IPS-NIHi7 (cell line): Measurements from ENCODE around the gene GALNT1.

Experiments
- DNase-seq: peaks from one replicate; pipeline ENCODE4 v3.0.0; 2012; ENCODE audit warnings: mixed read lengths; ENCODE audit errors: extremely low spot score

GALNT1 gene

GRCh38 chr18:35672897-35673296 lies 91.4 kb downstream of the GALNT1 start:
- no peak for DNase-seq

GRCh38 chr18:35673682-35674081 lies 92.1 kb downstream of the GALNT1 start:
- no peak for DNase-seq

GRCh38 chr18:35680139-35680551 lies 98.6 kb downstream of the GALNT1 start:
- DNase-seq, result no peak

DNA sequence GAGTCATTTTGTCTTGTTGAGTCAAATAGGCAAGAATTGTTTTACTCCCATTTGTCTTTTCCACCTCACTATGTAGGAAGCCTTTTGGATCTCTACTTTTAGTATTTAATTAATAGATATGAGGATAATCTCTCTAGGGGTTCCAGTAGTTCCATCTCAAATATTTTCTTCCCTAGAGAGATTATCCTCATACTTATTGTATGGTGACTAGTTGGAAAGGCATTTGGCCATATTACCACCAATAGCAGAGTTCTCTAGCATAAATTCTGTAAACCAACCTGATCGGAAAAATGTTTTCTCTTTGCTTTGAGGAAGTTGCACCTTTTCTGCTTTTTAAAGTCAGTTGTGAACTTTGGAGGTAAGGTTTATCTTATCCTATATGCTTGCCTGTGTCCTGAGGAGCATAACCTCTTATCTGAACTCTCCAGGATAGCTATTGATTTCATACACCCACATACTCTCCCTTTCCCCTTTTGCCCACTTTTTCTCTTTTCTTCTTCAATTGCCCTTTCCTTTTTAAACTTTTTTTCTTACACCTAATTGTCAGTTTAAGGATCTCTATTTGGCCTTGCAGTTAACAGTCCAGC lies 100.8 kb downstream of the GALNT1 start:
- no peak for DNase-seq

DNA sequence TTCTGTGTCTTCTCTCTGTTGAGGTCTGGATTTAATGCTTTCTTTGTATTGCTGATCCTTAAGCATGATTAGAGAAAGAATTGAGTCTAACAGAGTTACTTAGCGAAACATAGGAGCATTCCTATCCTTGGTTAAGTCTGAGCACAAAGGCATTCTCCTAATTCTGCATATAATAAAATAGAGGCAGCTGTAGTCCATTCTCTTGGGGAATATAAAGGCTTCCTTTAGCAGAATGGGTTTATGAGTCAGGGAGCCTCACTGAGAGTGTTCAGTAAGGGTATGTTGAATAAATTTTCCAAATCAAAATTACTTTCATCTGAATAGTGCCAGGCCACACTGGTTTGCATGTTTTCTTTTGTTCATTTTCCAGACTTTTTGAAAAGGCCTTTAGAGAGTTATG lies 101.5 kb downstream of the GALNT1 start:
- DNase-seq, result no peak

DNA sequence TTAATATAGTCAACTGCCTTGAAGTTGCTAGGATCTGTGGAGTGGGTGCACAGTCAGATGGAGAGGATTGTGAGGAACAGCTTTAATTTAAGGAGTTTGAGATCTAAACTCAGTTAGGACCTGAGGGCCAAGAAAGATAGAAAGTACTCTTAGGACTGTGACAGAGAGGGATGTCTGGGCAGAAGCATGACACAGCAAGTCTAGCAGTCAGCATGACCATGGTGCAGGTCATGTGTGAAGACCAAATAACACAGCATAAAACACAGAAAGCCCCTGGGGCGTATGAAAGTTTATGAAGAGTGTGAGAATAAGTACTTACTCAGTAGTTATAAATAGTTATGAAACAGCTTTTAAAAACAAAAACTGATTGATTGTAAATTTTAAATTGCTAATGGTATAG lies 107.2 kb downstream of the GALNT1 start:
- DNase-seq, result no peak

GRCh38 chr18:35689728-35690127 lies 108.2 kb downstream of the GALNT1 start:
- DNase-seq, result no peak

- no peak for DNase-seq
Observed at GRCh38 chr18:35691625-35692024, 110.1 kb downstream of the GALNT1 start.

DNA sequence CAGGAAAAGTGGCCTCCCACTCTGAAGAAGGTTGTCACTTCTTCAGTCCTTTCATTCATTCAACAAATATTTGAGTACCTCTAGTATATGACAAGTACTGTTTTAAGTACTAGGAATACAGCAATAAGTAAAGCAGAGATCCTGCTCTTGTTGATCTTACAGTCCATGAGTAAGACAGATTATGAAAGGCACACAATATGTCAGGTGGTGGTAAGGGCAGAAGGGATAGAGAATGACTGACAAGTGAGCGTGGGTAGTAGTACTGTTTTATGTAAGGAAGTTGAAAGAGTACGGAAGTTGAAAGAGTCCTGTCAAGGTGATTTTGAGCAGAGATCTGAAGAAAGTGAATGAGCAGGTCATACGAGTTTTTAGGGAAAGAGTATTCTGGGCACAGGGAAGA lies 111.3 kb downstream of the GALNT1 start:
- DNase-seq, result no peak

- DNase-seq, result no peak
Observed at GRCh38 chr18:35693829-35694228, 112.3 kb downstream of the GALNT1 start.

- no peak for DNase-seq
Observed at GRCh38 chr18:35694808-35695207, 113.3 kb downstream of the GALNT1 start.

DNA sequence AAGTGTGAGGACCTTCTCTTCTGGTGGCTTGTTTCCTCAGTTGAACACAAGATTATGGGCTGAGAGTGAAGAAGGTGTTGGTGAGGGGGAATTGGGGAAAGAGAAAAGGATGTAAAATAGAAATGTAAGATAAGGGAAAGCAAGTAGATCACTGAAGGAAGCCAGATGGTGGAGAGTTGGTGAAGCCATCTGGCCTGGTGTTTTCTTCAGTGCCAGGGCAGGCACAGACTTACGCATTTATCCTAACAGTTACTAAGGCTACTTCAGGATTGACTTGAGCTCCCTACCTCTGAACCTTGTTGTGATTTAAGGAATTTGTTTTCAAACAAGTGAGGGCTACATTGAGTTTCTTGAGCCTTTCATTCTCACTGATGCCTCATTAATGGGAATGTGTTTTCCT lies 113.8 kb downstream of the GALNT1 start:
- no peak for DNase-seq

DNA sequence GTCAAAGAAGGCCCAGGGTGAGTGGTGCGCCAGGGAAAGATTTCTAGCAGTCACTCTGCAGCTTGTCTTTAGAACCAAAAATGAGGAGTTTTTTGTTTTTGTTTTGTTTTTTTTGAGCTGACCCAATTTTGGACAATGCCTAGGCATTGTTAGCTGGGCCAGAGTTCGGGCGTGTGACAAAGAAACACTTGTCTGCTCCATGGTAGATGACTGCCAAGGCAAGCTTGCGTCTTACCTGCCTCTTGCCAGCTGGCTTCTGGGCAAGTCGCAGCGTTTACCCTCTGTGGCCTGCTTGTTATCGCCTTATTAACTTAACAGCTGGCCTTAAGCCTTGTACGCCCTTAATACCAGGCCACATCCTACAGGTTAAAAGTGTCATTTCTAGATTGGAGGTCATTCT lies 114.3 kb downstream of the GALNT1 start:
- no peak for DNase-seq

GRCh38 chr18:35696307-35696706 lies 114.8 kb downstream of the GALNT1 start:
- no peak for DNase-seq

- no peak for DNase-seq
Observed at GRCh38 chr18:35697869-35698268, 116.3 kb downstream of the GALNT1 start.

- DNase-seq, result no peak
Observed at GRCh38 chr18:35703043-35703688, 121.6 kb downstream of the GALNT1 start.

DNA sequence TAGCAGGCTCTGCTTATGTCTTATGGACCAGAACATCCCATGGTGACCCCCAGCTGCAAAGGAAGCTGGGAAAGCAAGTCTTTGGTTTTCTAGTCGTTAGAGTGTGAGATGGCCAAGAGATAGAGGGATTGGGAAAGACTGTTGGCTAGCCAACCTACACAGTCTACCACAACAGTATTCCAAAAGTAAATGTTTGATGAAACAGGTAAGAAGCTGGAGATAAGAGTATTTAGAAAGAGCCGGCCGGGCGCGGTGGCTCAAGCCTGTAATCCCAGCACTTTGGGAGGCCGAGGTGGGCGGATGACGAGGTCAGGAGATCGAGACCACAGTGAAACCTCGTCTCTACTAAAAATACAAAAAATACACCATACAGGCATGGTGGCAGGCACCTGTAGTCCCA lies 124.4 kb downstream of the GALNT1 start:
- DNase-seq, result no peak

GRCh38 chr18:35707247-35707646 lies 125.7 kb downstream of the GALNT1 start:
- DNase-seq, result no peak

DNA sequence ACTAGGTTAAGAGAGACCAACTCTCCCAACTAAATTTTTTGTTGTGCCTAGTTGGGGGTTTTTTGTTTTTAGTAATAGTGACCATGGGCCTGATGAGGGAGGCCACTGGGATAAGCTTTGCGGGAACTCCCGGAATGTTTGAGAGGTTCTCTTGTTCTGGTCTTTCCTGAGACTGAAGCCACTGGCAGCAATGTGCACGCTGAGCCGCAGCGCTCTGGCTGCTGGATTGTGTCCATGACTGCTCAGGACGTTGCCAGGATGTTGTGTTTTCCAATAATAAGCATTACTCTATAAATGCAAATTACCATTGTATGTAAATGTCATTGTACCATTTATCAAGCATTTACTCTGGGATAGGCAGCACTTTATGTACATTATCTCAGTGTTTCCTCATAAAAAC lies 126.1 kb downstream of the GALNT1 start:
- DNase-seq, result no peak

DNA sequence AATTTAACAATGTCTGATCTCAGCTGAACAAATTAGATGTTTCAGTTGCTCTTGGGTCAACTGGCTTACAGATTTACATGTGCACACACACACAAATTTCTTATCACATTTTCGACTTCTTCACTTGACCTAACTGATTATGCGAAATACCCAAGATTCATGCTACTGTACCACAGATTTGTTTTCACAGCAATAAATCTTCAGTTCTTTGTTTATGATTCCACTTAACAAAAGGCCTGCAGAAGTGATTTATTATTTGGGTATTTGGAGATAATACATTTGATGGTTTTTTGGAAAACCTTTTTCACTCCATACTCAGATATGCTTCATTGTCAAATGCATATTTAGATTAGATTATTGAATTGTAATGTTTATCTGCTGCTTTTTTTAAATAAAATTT lies 129.0 kb downstream of the GALNT1 start:
- DNase-seq, result no peak

DNA sequence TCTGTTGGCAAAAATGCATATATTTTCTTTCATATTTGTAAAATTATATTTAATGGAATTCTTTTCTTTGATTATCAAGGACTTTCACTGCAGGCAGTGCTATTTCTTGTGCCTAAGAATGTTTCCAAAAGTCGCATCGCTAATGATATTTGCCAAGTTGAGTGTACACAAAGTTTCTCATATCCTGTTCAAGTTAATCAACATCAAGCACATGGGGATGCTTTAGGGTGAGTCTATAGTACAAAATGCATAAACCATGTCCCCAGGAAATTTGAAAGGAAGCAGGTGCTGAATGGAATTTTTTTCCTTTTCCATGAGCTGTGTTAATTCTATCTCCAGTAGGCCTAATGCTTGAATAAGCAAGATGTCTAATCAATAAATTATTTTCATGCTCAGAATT lies 129.7 kb downstream of the GALNT1 start:
- no peak for DNase-seq

DNA sequence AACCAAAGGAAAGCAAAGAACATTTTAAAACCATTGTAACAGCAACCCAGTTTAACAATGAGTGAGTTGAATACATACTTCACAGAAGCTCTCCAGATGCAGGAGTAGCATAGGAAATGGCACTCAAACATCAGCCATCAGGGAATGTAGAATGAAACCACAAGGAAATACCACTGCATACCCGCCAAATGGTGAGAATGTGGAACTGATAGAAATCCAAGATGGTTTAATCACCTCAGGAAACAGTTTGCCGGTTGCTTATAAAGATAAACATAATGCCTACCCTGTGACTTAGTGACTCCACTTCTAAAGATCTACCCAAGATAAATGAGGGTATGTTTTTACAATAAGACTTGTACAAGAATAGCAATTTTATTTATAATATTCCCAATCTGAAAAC lies 132.0 kb downstream of the GALNT1 start:
- no peak for DNase-seq

DNA sequence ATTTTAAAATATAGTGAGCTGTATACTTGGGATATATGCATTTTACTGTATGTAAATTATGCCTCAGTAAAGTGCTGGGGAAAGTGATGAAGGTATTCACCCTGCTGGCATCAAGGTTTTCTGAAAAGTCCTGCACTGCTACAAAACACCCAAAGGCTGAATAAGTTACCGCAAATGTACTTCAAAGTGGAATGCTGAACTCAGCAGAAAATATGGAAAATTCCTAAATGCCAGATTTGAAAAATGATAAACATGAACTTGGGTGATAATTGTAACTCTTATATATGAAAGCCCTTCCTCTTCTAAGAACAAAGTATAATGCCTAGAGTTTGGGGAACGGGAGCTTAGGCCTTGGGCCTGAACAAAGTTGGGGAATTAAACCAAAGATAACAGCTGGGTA lies 133.0 kb downstream of the GALNT1 start:
- DNase-seq, result no peak

DNA sequence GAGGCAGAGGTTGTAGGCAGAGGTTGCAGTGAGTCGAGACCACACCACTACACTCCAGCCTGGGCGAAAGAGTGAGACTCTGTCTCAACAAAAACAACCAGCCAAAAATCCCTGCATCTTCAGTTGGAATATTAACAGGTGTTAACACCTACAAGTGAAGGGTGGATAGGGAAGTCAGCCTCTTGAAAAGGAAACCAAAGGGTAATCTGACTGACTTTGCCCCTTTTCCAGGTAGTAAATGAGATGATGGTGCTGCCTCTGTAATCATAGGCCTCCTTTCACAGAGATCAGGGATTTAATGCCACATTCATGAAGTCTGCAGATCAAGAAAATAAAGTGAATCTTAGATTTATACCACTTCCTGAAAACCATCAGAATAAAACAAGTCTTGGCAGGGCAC lies 133.6 kb downstream of the GALNT1 start:
- DNase-seq, result no peak
